Suppressor macrophage (primary cell): Measurements from ENCODE around the gene BBLN.
A peak's percentile ranks its signal among the peaks of the same experiment; 100 is the strongest.
"Not testable (repeated sequence)": the region's sequence is repeated elsewhere in the genome, so short reads cannot be mapped to it uniquely, and the experiment has no call there.

Source experiments
- DNase-seq, 4 experiments: peaks; one replicate each; pipeline ENCODE4 v3.0.0-alpha.2; 2020 to 2022
- total RNA-seq, 17 experiments: gene quantifications; one replicate each; lab custom pipeline; 2026; ENCODE audit warnings: mixed read lengths in 6 of 17, inconsistent platforms in 3 of 17; lab: John Stamatoyannopoulos, UW

BBLN gene, protein sequence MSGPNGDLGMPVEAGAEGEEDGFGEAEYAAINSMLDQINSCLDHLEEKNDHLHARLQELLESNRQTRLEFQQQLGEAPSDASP
- 31.4 to 82.4 (median 54.5) reads per million in 17 experiments for total RNA-seq

DNA sequence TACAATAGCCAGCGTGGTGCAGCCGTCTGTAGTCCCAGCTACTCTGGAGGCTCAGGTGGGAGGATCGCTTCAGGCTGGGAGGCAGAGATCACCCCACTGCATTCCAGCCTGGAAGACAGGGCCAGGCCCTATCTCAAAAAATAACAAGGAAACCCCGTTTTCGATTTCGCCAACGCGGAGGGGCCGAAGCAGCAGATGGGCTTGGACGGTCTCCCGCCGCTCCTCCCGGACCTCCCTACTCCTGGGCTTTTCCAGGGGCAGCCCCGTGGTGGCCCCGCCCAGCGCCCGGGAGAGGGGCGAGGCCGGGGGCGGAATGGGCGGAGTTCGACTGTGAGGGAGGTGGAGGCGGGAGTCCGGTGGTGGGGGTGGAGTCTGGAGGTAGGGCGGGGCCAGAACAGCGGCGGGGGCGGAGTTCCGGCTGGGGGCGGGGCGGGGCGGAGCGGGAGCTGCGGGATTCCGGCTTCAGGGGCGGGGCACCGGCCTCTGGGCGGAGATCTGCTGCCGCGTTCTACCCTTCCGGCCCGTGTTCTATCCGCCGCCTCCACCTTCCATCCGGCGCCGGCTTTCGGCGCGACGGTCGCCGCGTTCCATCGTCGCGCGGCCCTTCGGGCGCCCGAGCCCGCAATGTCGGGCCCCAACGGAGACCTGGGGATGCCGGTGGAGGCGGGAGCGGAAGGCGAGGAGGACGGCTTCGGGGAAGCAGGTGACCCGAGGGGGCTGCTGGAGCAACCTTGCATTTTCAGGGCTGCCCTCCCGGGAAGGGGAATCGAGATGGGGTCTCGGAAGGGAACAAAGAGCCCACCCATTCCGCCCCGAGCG lies at the start of gene BBLN:
BBLN (plus strand) TSS at position 482 of the 819 bp plus-strand sequence; CDS start at position 625, 143 bp downstream.
- DNase-seq: peak; percentile 87 to 97 (median 92)

DNA sequence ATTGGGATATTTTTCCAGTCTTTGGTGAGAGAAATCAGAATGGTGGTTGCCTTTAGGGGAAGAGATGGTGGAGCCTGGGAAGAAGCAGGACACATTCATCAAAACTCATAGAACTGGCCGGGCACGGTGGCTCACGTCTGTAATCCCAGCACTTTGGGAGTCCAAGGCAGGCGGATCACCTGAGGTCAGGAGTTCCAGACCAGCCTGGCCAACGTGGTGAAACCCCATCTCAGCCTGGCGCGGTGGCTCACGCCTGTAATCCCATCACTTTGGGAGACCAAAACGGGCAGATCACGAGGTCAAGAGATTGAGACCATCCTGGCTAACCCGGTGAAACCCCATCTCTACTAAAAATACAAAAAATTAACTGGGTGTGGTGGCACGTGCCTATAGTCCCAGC lies 48.3 kb upstream of the BBLN start:
- not testable (repeated sequence) for DNase-seq

DNA sequence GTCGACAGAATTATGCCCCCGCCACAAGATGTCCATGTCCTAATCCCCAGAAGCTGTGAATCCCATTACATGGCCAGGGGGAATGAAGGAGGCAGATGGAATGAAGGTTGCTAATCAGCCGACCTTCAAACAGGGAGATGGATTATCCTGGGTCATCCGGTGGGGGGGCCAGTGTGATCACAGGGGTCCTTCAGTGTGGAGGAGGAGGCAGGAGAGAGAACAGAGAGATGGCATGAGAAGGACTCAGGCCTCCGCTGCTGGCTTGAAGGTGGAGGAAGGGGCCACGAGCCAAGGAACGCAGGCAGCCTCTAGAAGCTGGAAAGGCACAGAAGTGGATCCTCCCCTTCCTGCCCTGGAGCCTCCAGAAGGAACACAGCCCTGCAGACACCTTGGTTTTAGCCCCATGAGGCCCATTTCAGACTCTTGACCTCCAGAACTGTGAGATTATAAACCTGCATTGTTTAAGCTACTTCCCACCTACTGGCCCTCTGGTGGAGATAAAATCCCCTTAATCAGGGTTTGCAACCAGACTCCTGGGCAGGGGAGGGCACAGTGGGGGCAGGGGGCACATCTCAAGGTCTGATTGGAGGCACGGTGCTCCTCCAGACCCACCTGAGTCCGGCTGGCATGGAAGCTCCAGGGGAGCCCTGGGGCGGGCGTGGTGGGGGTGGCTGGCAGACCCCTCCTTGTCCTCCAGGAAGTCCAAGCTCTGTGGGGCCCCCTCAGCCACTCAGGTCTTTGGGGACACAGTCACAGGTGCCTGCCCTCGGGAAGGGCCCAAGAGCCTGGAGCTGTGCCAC lies 46.3 kb upstream of the BBLN start:
- no peak for DNase-seq

DNA sequence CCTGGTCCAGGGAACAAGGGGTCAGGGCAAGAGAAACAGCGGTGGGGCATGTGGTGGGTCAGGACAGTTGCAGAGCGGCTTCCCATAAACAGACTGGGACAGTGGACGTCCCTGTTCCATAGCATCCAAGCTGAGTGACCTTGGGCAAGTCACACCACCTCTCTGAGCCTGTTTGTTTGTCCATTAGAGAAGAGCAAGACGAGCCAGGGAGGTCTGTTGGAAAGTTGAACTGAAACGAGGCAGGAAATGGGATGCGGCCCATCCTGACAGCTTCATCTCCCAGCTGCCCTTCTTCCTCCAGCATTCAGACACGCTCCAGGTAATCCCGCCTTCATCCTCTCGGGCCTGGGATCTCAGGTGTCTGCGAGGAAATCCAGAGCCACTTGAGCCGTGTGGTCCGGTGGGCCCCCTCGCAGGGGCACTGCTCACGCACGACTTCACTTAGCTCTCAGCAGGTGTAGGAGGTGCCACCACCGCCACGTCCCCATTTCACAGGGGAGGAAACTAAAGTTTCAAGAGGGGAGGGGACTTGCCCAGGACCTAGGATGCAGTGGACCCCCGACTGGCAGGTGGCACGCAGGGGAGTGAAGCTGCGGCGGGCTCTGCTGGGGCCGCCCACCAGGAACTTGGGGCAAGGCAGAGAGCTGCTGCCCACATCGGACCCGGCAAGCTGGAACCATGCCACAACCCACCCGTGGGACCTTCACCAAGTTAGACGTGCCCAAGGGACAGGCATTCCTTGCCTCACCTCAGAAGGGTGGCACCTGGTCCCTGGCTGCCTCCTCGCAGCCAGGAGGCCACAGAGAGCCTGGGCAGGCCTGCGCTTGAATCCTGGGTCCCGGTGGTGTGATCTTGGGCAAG lies 45.5 kb upstream of the BBLN start:
- no peak for DNase-seq

DNA sequence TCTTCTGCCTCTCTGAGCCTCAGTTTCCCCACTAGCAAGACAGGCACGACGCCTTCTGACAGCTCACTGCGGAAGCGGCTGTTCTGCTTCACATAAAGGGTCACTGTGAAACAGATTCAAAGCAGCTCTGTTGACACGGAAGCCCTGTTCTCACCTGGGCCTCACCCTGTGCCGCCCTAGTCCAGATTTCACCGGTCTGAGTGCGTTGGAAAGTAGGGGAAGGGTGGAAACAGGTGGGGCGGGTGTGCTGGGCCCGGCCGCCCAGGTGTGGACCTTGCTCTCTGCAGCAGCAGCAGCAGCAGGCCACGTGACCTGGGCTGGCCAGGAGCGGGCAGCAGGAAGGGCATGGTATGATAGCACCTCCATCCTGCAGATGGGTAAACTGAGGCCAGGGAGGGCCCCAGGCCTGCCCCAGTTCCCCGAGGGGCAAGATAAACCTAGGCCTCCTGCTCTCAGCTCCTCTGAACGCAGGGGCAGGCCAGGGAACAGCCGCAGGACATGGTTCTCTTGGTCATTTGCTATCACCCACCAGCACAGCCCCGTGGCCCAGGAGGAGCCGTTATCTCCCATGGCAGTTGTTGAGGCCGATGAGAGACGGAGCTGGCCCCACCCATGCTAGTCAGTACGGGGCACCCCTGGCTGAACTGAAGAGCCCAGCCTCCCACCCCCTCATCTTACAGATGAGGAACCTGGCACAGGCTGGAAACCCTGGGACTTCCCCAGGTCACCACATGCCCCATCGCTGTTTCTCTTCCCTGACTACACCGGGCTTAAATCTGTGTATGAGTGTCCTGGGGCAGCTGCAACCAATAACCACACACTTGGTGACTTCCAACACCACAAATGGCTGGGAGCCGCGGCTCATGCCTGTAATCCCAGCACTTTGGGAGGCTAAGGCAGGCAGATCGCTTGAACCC lies 44.6 kb upstream of the BBLN start:
- DNase-seq: peak; percentile 79 to 90 (median 87)

DNA sequence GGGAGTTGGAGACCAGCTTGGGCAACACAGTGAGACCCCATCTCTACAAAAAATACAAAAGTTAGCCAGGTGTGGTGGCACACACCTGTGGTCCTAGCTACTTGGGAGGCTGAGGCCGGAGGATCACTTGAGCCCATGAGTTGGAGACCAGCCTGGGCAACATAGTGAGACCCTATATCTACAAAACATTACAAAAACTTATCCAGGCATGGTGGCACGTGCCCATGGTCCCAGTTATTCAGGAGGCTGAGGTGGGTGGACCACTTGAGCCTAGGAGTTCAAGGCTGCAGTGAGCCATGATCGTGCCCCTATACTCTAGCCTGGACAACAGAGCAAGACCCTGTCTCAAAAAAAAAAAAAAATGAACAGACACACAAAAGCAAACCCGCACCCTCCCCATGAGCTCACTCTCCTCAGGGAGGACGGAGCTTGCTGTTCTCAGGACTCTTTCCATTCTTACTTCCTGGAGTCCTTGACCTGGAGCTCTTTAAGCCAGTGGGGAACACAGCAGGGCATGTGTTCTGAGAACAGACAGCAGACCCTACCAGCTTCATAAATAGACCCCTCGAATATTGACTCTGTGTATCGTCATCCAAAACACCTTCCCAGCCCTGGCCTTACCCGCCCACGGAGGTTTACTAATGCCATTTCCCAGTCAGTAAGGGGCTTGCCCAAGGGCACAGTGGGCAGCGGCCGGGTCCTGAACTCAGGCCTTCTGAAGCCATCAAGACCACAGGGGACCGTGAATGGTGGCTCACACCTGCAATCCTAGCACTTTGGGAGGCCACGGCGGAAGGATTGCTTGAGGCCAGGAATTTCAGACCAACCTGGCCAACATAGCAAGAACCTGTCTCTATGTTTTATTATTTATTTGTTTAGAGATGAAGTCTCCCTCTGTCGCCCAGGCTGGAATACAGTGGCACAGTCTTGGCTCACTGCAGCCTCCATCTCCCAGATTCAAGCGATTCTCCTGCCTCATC lies 43.7 kb upstream of the BBLN start:
- no peak for DNase-seq

DNA sequence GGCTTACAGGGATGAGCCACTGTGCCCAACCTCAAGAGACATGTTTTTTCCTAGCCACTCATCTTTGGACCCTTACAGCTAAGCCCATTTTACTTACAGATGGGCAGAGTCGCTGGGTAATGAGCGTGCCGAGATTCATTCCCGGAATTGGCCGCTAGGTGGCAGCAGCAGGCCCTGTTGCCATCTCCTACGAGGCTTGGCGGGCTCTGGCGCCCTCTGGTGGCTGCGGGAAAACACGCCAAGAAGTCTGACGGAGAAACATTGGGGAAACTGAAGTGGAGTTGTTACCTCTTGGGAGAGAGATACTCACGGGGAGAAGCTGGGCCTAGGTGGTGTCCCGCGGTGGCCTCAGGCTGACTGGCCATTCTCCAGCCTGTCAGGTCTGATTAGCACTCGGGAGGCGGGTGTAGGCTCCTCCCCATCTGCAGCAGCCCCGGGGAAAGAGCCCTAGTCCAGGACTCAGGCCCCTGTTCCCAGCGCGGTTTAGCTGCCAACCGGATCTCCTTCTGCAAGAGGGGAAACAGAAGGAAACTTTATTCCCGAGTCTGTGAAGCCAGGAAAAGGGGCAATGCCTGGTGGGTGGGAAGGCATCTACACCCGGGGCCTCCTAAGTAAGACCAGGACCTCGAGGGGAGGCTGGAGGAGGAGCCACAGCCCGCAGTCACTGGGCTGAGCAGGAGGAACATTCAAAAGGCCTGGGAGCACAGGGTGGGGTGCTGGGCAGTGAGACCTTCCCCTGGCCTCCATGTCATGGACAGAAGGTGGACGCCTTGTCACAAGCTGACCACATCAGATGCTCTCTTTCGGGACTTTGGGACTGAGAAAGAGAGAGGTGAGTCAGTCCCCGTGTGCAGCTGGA lies 42.2 kb upstream of the BBLN start:
- peak; percentile 94 to 99 (median 98) for DNase-seq

DNA sequence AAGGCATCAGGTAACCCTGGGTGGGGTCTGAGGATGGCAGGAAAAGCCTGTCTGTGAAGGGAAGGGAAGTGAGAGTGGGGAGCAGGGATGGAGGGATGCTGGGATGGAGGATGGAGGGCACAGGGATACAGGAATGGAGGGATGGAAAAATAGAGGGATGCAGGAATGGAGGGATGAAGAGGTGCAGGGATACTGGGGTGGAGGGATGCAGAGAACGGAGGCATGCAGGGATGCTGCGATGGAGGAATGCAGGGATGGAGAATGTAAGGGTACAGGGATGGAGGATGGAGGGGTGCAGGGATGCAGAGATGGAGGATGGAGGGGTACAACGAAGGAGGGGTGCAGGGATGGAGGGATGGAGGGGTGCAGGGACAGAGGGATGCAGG lies 41.6 kb upstream of the BBLN start:
- no peak for DNase-seq

DNA sequence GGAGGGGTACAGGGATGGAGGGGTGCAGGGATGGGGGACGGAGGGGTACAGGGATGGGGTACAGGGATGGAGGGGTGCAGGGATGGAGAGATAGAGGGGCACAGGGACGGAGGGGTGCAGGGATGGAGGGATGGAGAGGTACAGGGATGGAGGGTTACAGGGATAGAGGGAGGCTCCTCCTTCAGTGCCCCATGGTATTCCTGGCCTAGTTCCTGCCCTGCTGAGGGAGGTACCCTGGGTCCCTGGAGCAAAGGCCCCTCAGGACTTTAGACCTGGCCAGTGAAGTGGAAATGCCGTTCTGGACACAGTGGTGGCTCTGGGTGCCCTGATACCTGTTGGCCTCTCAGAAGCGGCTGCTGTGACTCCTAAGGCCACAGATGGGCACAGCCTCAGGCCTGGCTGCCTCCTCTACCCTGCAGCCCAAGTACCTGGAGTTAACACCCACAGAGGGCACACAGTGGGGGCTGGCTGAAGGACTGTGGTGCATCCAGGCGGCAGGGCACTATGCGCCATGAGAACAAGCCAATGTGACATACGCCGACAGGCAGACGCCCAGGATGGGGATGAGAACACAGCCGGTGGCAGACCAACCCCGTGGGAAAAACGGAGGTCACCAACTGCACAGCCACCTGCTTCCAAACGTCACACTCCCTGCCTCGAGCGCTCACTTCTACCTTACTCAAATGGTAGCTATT lies 40.9 kb upstream of the BBLN start:
- no peak for DNase-seq

DNA sequence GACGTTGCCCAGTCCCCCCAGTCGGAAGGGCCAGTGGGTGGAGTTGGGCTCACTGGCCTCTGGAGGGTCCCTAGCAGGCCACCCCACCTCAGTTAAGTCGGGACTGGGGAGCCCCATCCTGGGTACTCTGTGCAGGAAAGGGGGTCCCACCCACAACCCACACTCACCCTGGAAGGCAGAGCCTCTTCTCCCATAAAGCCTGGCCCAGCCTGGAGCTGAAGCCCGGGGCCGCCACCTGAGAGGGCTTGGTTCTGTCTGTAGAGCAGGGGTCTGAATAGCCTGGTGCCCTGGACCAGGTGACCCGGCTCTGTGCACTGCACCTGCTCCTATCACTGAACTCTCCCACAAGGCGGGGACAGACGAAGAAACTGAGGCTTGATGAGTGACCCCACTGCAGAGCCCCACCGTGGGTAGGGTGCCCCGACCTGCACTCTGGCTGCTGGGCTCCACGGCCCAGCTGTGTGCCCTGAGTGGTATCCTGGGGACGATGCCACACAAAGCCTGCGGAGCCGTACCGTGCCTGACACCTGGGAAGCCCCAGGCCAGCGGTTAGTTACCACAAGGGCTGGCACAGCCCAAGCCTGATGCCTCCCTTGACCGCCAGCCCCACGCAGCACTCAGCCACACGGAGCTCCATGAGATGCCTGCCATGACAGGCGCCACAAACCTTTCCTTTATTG lies 39.9 kb upstream of the BBLN start:
- no peak for DNase-seq

DNA sequence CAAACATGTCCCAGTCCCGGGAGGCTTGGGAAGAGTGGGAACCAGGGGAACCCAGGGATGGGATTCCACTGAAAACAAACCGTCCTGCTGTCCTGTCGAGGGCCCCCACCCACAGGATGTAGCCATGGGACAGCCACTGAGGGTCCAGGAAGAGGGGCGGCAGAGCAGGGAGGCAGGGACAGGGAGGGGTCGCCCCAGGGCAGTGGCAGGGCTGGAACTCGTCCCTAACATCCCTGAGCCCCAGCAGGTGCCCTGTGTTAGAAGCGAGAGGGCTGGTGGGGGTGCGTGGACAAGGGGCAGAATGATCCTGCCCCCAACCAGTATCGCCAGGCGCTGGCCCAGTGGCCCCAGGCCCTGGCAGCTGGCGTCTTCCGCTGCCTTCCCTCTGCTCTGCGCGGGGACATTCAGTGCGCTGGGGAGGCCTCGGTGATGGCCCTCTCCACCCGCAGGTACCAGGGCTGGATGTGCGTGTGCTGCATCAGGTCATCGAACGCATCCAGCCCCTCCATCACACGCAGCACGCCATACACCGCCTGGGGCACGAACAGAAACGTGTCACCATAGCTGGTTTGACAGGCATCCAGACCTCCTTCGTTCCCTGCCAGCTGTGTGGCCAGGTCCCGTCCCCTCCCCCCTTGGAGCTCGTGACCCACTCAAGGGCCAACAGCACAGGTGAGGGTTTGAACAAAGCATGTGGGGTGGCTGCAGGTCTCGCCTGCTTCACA lies 39.2 kb upstream of the BBLN start:
- no peak for DNase-seq

DNA sequence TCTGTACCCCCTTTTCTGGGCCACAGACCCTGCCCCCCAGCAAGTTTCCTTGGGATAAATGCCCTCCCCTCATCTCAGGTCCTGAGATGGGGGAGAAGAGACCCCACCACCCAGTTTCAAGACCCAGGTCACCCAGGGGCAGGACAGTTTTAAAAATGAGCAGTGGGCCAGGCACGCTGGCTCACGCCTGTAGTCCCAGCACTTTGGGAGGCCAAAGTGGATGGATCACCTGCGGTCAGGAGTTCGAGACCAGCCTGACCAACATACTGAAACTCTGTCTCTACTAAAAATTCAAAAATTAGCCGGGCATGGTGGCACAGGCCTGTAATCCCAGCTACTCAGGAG lies 38.6 kb upstream of the BBLN start:
- DNase-seq: no peak

DNA sequence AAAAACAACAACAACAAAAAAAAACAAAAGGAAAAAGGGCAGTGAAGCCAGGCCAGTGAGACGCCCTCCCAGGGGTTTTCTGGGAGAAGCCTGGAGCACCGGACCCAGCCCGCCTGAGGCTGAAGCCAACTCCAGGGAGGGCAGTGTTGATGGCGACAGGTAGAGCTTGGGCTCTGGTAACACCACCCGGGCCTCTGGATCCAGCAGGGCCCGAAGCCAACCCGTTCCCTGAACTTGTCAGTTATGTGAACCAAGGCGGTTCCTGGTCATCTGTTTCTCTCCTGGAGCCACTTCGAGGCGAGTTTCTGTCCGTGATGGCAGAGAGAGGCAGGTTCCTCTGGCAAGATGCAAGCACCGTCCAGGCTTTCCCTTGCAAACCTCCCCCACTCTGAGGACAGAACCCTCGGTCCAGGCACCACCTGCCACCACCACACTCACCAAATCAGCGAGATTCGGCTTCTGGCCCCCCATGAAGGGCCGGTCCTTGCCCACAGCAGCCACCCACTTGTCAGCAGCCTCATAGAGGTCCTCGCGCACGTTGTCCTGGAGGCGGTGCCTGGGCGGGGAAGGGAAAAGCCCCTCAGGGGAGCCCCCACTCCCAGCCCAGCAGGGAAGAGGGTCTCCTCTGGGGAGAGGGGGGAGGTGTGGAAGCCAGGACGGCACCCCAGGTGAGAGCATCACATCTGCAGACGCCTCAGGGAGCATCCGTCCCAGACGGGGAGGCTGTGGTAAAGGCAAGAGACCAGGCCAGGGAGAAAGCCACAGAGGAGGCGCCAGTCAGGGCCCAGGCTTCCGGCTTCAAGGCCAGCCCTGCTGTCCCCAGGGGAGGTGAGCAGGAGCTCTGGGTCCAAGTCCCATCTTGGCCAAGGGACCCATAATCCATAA lies 37.9 kb upstream of the BBLN start:
- DNase-seq: no peak

DNA sequence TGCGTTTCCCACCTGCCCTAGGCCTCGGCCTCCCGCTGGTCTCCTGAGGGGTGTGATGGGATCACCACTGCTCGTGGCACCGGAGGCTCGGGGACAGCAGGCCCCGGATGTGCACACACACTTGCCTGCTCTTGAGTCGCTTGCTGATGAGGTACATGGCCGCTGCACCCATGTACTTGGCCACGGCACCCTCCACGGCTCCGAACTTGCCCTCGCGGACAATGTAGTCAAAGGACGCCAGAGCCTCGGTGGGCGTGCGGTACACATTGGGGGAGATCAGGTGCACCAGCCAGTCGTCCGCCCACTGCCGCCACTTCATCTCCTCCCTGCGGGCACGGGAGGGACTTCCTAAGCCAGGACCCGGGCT lies 37.3 kb upstream of the BBLN start:
- no peak for DNase-seq

DNA sequence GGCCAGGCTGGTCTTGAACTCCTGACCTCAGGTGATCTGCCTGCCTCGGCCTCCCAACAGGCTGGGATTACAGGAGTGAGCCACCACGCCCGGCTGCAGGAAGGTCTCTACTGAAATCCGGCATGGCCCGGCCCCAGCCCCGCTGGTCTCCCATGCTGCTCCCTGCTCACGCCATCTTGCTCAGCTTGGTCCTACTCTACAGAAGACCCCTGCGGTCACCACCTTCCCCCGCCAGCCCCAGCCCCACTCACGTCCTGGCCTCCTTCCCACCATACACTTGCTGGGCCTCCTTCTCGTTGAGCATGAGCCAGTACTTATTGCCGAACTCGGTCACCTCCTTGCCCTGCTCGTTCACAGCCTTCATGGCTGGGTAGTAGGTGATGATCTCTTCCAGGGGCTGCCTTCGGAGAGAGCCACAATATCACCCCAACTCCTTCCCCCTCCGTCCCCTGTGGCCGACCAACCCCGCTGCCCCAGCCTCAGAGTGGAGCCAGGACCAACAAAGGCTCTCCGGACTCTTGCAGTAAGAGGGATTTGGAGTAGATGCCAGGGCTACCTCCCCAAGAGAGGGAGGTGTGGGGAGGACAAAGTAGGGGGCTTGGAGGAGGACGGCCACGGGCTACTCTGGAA lies 36.5 kb upstream of the BBLN start:
- DNase-seq: no peak

DNA sequence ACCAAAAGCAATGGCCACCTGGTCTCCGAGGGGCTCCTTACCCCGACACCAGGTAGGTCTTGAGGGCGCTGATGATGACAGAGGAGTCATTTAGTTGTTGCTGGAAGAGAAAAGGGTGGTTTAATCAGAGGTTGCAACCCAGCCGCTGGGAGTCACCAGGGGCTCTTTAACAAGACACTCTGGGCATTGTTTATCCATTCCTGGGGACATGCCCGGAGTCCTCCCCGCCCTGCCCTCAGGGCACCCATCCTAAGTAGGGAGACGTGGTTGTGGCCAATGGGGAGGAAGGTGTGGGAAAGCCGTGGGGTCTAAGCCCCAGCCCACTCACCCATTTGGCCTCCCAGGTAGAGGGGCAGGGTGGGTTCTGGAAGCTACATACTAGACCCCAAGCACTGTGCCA lies 35.6 kb upstream of the BBLN start:
- DNase-seq: no peak
